ENCODE data around the gene ADGRG4.

Gene ADGRG4

GRCh38 chrX:136369377-136369776 lies 68.6 kb downstream of the ADGRG4 start:
- TF ChIP-seq CTCF (IDR thresholded peaks at IDR 0.05; ENCODE audit: low read depth, low read length, missing control alignments), result no peak
- no peak for DNase-seq
- no peak overlapping the region for H3K4me3 ChIP-seq (ENCODE audit: low read depth, low read length)
- in situ Hi-C loops (cut with HindIII; ENCODE audit: low pct_ligation_motif_present, low sequenced_read_pairs), result no loop called here
- no peaks in the 10 kb centered on the region for H3K36me3 ChIP-seq (replicated peaks)
- no peaks in the 10 kb centered on the region for H3K27me3 ChIP-seq (replicated peaks)
- no peak overlapping the region for H3K27ac ChIP-seq

- DNase-seq, result no peak
- TF ChIP-seq CTCF (IDR thresholded peaks at IDR 0.05; ENCODE audit: low read depth, low read length, missing control alignments), result no peak
- Histone ChIP-seq H3K36me3 (replicated peaks) (no peaks in the 10 kb centered on the region), H3K27ac (no peak overlapping the region), H3K27me3 (replicated peaks) (no peaks in the 10 kb centered on the region), H3K4me3 (ENCODE audit: low read depth, low read length) (no peak overlapping the region)
- in situ Hi-C loops (cut with HindIII; ENCODE audit: low pct_ligation_motif_present, low sequenced_read_pairs), result no loop called here
Measured at GRCh38 chrX:136376713-136377112, 76.0 kb downstream of the ADGRG4 start.

GRCh38 chrX:136380010-136380769 lies 79.4 kb downstream of the ADGRG4 start:
- TF ChIP-seq CTCF (IDR thresholded peaks at IDR 0.05; ENCODE audit: low read depth, low read length, missing control alignments), result no peak
- Histone ChIP-seq H3K4me3 (ENCODE audit: low read depth, low read length) (no peak overlapping the region), H3K27me3 (replicated peaks) (no peaks in the 10 kb centered on the region), H3K36me3 (replicated peaks) (no peaks in the 10 kb centered on the region), H3K27ac (no peak overlapping the region)
- in situ Hi-C loops (cut with HindIII; ENCODE audit: low pct_ligation_motif_present, low sequenced_read_pairs), result no loop called here
- DNase-seq, result no peak

GRCh38 chrX:136386173-136386572 lies 85.4 kb downstream of the ADGRG4 start:
- TF ChIP-seq CTCF (IDR thresholded peaks at IDR 0.05; ENCODE audit: low read depth, low read length, missing control alignments), result no peak
- in situ Hi-C loops (cut with HindIII; ENCODE audit: low pct_ligation_motif_present, low sequenced_read_pairs), result no loop called here
- no peak for DNase-seq
- no peaks in the 10 kb centered on the region for H3K27me3 ChIP-seq (replicated peaks)
- H3K36me3 ChIP-seq (replicated peaks), result no peaks in the 10 kb centered on the region
- H3K4me3 ChIP-seq (ENCODE audit: low read depth, low read length), result no peak overlapping the region
- H3K27ac ChIP-seq, result no peak overlapping the region

- Histone ChIP-seq H3K27ac (no peak overlapping the region), H3K4me3 (ENCODE audit: low read depth, low read length) (no peak overlapping the region), H3K36me3 (replicated peaks) (no peaks in the 10 kb centered on the region), H3K27me3 (replicated peaks) (no peaks in the 10 kb centered on the region)
- in situ Hi-C loops (cut with HindIII; ENCODE audit: low pct_ligation_motif_present, low sequenced_read_pairs), result no loop called here
- TF ChIP-seq CTCF (IDR thresholded peaks at IDR 0.05; ENCODE audit: low read depth, low read length, missing control alignments), result no peak
- no peak for DNase-seq
Measured at GRCh38 chrX:136386826-136387225, 86.1 kb downstream of the ADGRG4 start.
